ENCODE data around the gene APIP. TPM values are rescaled to one million over a fixed set of nuclear protein-coding genes. Genes with fewer than 3 reads are reported as not detected.

APIP gene
- total and polyA plus RNA-seq, 2 donors from 2014 or later = 26.5 to 53.6 TPM

- no peak for TF ChIP-seq CTCF (IDR thresholded peaks at IDR 0.05; ENCODE audit: borderline replicate concordance, extremely low read depth, insufficient read depth)
- Histone ChIP-seq H3K9ac (ENCODE audit: low read length in 3 of 3) (no peak overlapping the region), H3K9me3 (ENCODE audit: control insufficient read depth in 2 of 3, insufficient read depth in 1 of 3, low read length in 3 of 3) (no peaks in the 10 kb centered on the region), H3K4me3 (ENCODE audit: low read length in 3 of 3) (no peak overlapping the region), H3K36me3 (ENCODE audit: control insufficient read depth in 2 of 3, insufficient read depth in 3 of 3, low read length in 3 of 3) (no peaks in the 10 kb centered on the region), H3K27me3 (ENCODE audit: control insufficient read depth, insufficient read depth, low read length) (no peaks in the 10 kb centered on the region), H3K4me1 (ENCODE audit: control insufficient read depth in 2 of 3, insufficient read depth in 2 of 3, low read depth in 1 of 3, low read length in 3 of 3) (no peaks in the 10 kb centered on the region), H3K27ac (ENCODE audit: low read depth in 2 of 2, low read length in 2 of 2) (no peak overlapping the region)
- FAIRE-seq (no peak), DNase-seq (no peak)
- intact Hi-C loops (cut with DNase I) = no loop called here
These were observed 82.6 kb downstream of the APIP start for GRCh38 chr11:34833602-34834001.

Small RNA genes lying within 50 kb of the gene (microRNA-seq; reads per million reads assigned to microRNA genes)
- gene MIR1343 = 2.0 reads per million

Other genes with a start within 250 kb of the APIP start
- 32.6 TPM for gene PDHX, start 239 bp upstream of the APIP start, total RNA-seq
- gene PDHX, start 239 bp upstream of the APIP start, polyA plus RNA-seq (ENCODE audit: insufficient read depth, low read depth, low replicate concordance) = 29.6 TPM
- 235 TPM for gene CD44, start 222.8 kb upstream of the APIP start, total RNA-seq
- 13.8 TPM for gene CD44, start 222.8 kb upstream of the APIP start, polyA plus RNA-seq (ENCODE audit: insufficient read depth, low read depth, low replicate concordance)